ENCODE results near the gene EBF3.

- TF ChIP-seq, protein P1, sequence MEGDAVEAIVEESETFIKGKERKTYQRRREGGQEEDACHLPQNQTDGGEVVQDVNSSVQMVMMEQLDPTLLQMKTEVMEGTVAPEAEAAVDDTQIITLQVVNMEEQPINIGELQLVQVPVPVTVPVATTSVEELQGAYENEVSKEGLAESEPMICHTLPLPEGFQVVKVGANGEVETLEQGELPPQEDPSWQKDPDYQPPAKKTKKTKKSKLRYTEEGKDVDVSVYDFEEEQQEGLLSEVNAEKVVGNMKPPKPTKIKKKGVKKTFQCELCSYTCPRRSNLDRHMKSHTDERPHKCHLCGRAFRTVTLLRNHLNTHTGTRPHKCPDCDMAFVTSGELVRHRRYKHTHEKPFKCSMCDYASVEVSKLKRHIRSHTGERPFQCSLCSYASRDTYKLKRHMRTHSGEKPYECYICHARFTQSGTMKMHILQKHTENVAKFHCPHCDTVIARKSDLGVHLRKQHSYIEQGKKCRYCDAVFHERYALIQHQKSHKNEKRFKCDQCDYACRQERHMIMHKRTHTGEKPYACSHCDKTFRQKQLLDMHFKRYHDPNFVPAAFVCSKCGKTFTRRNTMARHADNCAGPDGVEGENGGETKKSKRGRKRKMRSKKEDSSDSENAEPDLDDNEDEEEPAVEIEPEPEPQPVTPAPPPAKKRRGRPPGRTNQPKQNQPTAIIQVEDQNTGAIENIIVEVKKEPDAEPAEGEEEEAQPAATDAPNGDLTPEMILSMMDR (conservative IDR thresholded peaks at IDR 0.05 in 1 of 2, IDR thresholded peaks at IDR 0.05 in 1 of 2; ENCODE audit: extremely low read depth in 1 of 2, insufficient read depth in 1 of 2, low read depth in 1 of 2, low read length in 2 of 2), result no peak
- no peak for TF ChIP-seq EZH2 (IDR thresholded peaks at IDR 0.05; ENCODE audit: borderline replicate concordance, low read length)
Observed at GRCh38 chr10:129910861-129911260, 53.2 kb downstream of the EBF3 start.

Measured in mammary epithelial cell (primary cell).